Measurements from ENCODE around the gene ZFHX2.

The ZFHX2 gene

GRCh38 chr14:23546450-23547035, 5.0 kb downstream of the ZFHX2 start:
- no peak for TF ChIP-seq MAX (IDR thresholded peaks at IDR 0.05)
- no peak for TF ChIP-seq TAF1 (IDR thresholded peaks at IDR 0.05; ENCODE audit: low read depth)
- TF ChIP-seq CEBPB (IDR thresholded peaks at IDR 0.05) = no peak
- TF ChIP-seq RAD21 (IDR thresholded peaks at IDR 0.05; ENCODE audit: low read depth) = no peak
- TF ChIP-seq FOXM1 (IDR thresholded peaks at IDR 0.05; ENCODE audit: borderline replicate concordance, low read depth) = no peak
- TF ChIP-seq CREB1 (IDR thresholded peaks at IDR 0.05; ENCODE audit: low read depth) = no peak
- TF ChIP-seq YY1 (IDR thresholded peaks at IDR 0.05; ENCODE audit: low read depth) = no peak
- TF ChIP-seq TEAD4 (IDR thresholded peaks at IDR 0.05) = no peak
- no peak for TF ChIP-seq REST (IDR thresholded peaks at IDR 0.05; ENCODE audit: low read depth)

- TF ChIP-seq TEAD4 (IDR thresholded peaks at IDR 0.05) (no peak), RAD21 (IDR thresholded peaks at IDR 0.05; ENCODE audit: low read depth) (no peak), FOXM1 (IDR thresholded peaks at IDR 0.05; ENCODE audit: borderline replicate concordance, low read depth) (no peak), NFIC (IDR thresholded peaks at IDR 0.05) (no peak), TAF1 (IDR thresholded peaks at IDR 0.05; ENCODE audit: low read depth) (no peak), TCF12 (IDR thresholded peaks at IDR 0.05; ENCODE audit: low read depth) (no peak), EGR1 (IDR thresholded peaks at IDR 0.05) (no peak), YY1 (IDR thresholded peaks at IDR 0.05; ENCODE audit: low read depth) (no peak)
These were observed 5.7 kb downstream of the ZFHX2 start for GRCh38 chr14:23545740-23546365.

GRCh38 chr14:23544511-23545447, 6.8 kb downstream of the ZFHX2 start:
- TF ChIP-seq EGR1 (IDR thresholded peaks at IDR 0.05) (no peak), CREB1 (IDR thresholded peaks at IDR 0.05; ENCODE audit: low read depth) (no peak), TEAD4 (IDR thresholded peaks at IDR 0.05) (no peak), TAF1 (IDR thresholded peaks at IDR 0.05; ENCODE audit: low read depth) (no peak), YY1 (IDR thresholded peaks at IDR 0.05; ENCODE audit: low read depth) (no peak), CEBPB (IDR thresholded peaks at IDR 0.05) (no peak), RAD21 (IDR thresholded peaks at IDR 0.05; ENCODE audit: low read depth) (no peak), USF1 (IDR thresholded peaks at IDR 0.05) (no peak), MAX (IDR thresholded peaks at IDR 0.05) (no peak)

- TF ChIP-seq NFIC (IDR thresholded peaks at IDR 0.05) (no peak), ZBTB7A (IDR thresholded peaks at IDR 0.05; ENCODE audit: low read depth) (no peak), REST (IDR thresholded peaks at IDR 0.05; ENCODE audit: low read depth) (no peak), TEAD4 (IDR thresholded peaks at IDR 0.05) (no peak), EGR1 (IDR thresholded peaks at IDR 0.05) (no peak), RAD21 (IDR thresholded peaks at IDR 0.05; ENCODE audit: low read depth) (no peak), TAF1 (IDR thresholded peaks at IDR 0.05; ENCODE audit: low read depth) (no peak), YY1 (IDR thresholded peaks at IDR 0.05; ENCODE audit: low read depth) (no peak), MAX (IDR thresholded peaks at IDR 0.05) (no peak), CREB1 (IDR thresholded peaks at IDR 0.05; ENCODE audit: low read depth) (no peak), FOXM1 (IDR thresholded peaks at IDR 0.05; ENCODE audit: borderline replicate concordance, low read depth) (no peak), CEBPB (IDR thresholded peaks at IDR 0.05) (no peak), TCF12 (IDR thresholded peaks at IDR 0.05; ENCODE audit: low read depth) (no peak), EP300 (IDR thresholded peaks at IDR 0.05; ENCODE audit: borderline replicate concordance) (no peak), USF1 (IDR thresholded peaks at IDR 0.05) (no peak)
These were observed 8.2 kb downstream of the ZFHX2 start for GRCh38 chr14:23543403-23543802.

- no peak for TF ChIP-seq MAX (IDR thresholded peaks at IDR 0.05)
- TF ChIP-seq YY1 (IDR thresholded peaks at IDR 0.05; ENCODE audit: low read depth) = no peak
- TF ChIP-seq FOXM1 (IDR thresholded peaks at IDR 0.05; ENCODE audit: borderline replicate concordance, low read depth) = no peak
- no peak for TF ChIP-seq RAD21 (IDR thresholded peaks at IDR 0.05; ENCODE audit: low read depth)
These were observed 9.3 kb downstream of the ZFHX2 start for GRCh38 chr14:23542261-23542660.
